OCI-M2 (cell line): Measurements from ENCODE around the gene EPS8L3.

ENCODE experiments used
- DNase-seq: peaks from one replicate; lab custom pipeline; 2025; ENCODE audit not compliant: unreplicated experiment; lab: John Stamatoyannopoulos, UW

EPS8L3 gene

GRCh38 chr1:109793486-109794318, 30.0 kb upstream of the EPS8L3 start:
- DNase-seq = peak; percentile 70

GRCh38 chr1:109793089-109793485, 29.4 kb upstream of the EPS8L3 start:
- DNase-seq = no peak

DNA sequence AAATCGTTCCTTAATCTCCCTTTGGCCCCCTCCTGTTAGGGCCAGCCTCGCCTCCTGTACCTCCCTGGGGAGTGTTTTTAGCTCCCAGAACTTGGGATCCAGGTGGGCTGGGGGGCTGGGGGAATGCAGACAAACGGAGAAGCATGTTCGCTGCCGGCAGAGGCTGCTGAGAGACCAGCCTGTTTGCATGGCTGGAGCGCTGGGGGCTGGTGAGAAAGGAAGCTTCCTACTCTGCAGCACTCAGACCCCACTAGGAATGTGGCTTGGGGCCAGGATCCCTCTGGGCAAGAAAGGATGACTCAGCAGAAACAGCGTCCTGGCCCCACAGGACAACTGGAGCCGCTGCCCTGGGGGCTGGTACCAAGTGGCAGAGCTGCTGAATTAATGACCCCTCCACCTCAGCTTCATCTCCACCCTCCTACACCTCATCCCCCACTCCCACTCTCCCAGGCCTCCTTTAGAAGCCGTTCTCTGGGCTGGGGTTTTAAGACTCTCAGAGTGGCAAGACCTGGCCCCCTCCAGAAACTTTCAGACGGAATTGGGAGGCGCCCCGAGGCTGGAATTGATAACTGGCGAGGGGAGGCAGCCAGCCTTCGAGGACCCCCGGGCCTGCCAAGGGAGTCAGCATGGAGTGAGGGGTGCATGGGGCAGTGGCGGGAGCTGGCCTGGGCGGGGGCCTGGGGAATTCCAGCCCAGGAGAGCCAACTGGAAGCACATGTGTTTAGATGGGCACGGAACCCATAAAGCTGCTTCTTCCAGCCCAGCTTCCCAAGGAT, 28.5 kb upstream of the EPS8L3 start:
- DNase-seq = peak; percentile 10

GRCh38 chr1:109791495-109792043, 27.8 kb upstream of the EPS8L3 start:
- no peak for DNase-seq

DNA sequence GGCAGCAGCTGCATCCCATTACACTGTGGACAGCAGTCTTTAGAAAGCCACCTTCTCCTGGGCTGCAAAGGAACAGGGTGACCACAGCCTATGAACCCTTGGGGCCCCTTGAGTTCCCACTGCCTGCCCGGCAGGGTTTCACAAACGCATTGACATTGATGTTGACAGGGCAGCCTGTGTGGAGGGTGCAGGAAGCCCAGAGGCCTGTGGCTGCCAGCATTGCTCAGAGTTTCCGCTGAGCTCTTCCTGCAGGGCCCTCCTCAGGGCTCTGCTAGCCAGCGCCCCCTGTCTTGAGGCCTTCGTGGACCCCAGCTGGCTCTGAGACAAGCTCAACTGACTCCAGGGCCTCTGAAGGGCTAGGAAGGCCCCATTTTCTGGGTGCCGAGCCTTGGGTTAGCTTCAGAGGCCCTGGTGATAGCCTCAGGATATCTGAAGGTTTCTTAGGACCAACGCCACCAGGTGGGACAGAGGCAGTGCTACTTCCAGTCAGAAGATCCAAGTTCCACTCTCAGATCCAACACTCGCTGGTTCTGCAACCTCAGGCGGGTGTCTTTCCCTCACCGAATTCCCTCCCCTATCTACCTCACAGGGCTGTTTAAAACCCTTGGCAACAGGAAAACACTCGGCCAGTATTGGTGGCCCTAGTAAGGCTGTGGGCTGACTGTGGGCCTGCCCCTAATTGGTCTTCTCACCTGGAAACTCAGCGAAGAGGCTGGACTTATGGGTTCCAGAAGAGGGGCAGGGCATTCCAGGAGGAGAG, 27.2 kb upstream of the EPS8L3 start:
- DNase-seq = peak; percentile 67

DNA sequence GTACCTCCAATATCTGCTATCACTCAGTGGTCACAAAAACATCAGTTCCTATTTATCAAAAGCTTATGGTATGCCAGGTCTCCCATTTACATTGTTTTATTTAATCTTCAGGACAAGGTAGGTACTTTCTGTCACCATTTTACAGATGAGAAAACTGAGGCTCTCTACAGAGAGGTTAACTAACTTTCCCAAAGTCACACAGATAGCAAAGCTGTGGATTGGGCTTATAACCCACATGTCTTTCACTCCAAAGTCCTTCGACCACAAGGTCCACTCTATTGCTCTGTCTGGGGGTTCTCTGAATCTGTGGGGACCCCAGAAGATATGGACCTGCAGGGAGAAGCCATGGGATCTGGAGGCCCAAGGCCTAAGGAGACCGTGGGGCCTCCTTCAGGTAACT, 26.6 kb upstream of the EPS8L3 start:
- DNase-seq = no peak

DNA sequence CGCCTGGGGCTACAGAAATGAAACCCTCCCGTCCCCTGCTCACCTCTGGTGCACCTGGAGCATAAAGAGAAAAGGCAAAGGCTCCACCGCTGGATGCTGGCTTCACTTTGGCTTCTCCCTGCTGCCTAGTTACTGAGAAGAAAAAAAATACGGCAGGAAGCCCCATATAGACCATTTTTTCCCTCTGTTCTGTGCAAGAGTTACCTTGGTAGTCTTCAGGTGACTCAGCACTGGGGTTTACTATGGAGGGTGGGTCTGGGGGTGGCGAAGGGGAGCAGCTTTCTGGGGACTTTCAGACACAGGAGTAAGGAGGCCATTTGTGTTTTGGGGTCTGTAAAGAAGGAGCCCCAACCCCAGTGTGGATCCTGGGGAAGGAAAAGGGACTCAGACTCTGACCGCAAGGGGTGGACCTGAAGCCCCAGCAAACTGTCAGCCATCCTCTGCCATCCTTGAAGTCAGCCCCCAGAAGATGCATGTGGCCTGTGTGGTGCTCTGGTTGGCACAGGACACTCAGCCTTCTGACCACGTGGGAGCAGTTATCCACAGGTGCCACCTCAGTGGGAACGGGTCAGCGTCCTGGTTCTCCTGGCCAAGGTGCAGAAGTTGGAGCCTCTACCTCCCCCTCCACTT, 25.9 kb upstream of the EPS8L3 start:
- no peak for DNase-seq

- DNase-seq = peak; percentile 35
Measured at GRCh38 chr1:109788695-109789521, 25.2 kb upstream of the EPS8L3 start.

- DNase-seq = no peak
Measured at GRCh38 chr1:109787845-109788601, 24.3 kb upstream of the EPS8L3 start.

- no peak for DNase-seq
Measured at GRCh38 chr1:109787211-109787844, 23.6 kb upstream of the EPS8L3 start.

DNA sequence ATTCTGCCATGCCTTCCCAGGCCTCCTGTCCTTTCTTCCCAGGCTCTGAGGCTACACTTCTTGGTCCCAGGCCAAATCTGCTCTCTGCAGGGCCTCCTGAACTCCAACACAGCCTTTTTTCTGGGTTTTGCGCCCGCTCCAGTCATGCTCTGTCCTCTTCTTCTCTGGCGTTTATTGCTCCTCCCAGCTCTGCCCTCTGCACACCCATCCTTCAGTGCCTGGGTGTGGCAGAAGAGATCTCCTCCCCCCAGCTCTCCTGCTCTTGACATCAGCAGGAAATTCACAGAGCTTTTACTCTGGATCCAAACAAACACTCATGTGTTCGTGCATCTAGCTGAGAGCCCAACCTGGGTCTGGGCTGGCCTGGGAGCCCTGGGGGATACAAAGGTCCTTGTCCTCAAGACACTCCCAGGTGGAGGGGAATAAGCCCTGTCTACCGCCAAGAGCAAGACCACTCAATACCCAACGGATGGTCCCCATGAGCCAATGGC, 22.9 kb upstream of the EPS8L3 start:
- DNase-seq = no peak

- DNase-seq = no peak
Measured at GRCh38 chr1:109786112-109786480, 22.4 kb upstream of the EPS8L3 start.

GRCh38 chr1:109785446-109786111, 21.9 kb upstream of the EPS8L3 start:
- DNase-seq = no peak

DNA sequence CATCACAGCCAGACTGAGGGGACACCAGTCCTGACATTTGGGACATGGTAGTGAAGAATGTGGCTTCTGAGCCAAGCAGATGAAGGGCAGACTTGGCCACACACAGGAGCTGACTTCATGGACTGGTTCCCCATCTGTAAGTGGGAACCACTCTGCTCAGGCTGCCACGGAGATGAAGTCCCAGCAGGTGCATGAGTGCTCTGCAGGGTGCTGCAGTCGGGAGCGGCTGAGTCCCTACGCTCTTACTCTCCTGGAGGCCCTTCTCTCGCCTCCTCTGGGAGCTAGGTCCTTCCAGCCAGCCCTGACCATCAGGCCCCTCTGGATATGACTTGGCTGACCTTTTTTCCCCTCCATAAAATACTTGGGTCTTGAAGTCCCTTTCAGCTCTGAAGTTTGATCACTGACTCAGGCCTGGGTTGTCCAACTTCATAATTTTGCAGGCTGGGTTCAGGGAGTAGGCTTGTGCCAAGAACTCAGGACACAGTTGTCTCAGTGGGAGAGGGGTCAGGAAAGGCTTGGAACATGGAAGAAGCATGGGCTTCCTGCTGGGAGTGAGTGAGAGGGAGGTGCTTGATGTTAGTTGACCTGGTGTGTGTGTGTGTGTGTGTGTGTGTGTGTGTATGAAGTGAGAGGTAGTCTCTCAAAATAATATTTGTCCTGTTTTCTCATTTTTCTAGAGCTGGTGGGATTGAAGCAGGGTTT, 21.0 kb upstream of the EPS8L3 start:
- DNase-seq = no peak

DNA sequence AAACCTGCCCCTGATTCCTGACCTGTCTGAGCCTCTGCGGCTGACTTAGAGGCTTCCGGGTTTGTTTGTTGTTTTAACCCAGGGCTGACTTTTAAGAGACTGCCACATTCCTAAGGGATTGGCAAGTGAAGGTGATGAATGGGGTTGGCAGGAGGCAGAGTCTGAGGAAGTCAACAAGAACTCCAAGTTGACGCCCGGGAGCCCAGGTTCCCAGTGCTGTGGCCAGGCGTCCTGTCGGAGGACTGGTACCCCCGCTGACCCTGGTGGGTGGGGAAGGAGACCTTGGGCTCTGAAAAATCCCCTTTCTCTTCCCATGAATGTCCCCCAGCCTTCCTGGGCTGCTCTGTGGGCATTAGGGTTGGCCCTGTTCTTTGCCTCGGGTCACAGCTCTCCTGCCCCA, 19.7 kb upstream of the EPS8L3 start:
- no peak for DNase-seq

DNA sequence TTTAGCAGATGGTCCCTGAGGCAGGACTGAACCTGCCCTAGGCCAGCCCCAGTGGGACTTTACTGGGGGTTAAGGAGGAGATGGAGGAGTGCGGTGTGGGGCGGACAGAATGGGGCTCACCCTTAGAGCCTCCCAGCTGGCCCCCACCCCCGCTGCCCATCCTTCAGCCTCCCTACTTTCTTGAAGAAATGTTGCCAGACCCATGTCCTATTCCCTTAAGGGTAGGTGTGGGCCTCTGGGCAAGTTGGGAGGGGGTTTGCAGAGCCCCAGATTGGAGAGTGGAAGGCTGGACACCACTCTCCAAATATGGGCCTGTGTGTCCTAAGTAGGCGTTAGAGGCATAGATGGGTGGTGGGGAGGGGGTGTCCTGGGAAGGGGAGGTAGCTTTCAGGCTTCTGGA, 19.2 kb upstream of the EPS8L3 start:
- DNase-seq = no peak

GRCh38 chr1:109782514-109782913, 18.8 kb upstream of the EPS8L3 start:
- DNase-seq = no peak

DNA sequence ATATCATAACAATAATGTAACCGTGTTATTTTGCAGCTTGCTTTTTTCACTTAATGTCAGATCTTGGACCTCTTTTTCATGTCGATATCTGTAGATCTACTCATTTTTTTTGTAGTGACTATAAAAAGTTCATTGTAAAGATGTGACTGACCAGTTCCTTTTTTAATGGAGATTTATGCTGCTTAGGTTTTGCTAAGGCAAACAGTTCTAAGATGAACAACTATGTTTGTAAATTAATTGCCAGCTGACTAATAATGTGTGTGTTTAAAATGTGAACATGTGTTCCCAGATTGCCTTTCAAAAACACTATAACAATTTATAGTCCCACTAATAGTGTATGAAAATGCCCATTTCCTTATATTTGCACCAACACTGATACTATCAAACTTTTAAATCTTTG, 18.1 kb upstream of the EPS8L3 start:
- no peak for DNase-seq
